H1 (cell line): ENCODE measurements around the gene FOSL1. TPM values are rescaled to one million over a fixed set of nuclear protein-coding genes. Genes with fewer than 3 reads are reported as not detected.

Experiments
- CTCF ChIA-PET: fragments of 300-600 bp; sonication (Branson Sonifier 250); formaldehyde crosslinking; loops from one replicate; lab custom pipeline; 2021; ENCODE audit not compliant: partially characterized antibody; lab: Charles Lee
- POLR2A ChIA-PET: fragments of 300-600 bp; sonication (Branson Sonifier 250); formaldehyde crosslinking; loops from one replicate; lab custom pipeline; 2021; ENCODE audit warnings: inconsistent platforms; ENCODE audit not compliant: partially characterized antibody; lab: Charles Lee
- DNase-seq, 2 experiments: peaks; one replicate each; pipeline versions ENCODE4 v3.0.0 to v3.0.0-alpha.2; 2010 to 2022; ENCODE audit warnings: low spot score in 2 of 2, low read depth in 1 of 2, mixed read lengths in 1 of 2
- FAIRE-seq: peaks from 2 replicates; lab custom pipeline; 2011; peaks lifted over from hg19 to GRCh38; lab: Jason Lieb, UNC
- H2AFZ ChIP-seq: 2 replicates; pipeline ENCODE4 v1.8.1; 2012; ENCODE audit warnings: low read length, inconsistent platforms
- H2AK5ac ChIP-seq: 2 replicates; pipeline ENCODE4 v1.6.1; 2013; ENCODE audit warnings: low read depth, low read length
- H2BK120ac ChIP-seq: replicated peaks from 2 replicates; pipeline ENCODE3; 2013; ENCODE audit warnings: low read depth, low read length, inconsistent platforms
- H2BK12ac ChIP-seq: 2 replicates; pipeline ENCODE4 v1.6.1; 2013; ENCODE audit warnings: low read depth, low read length
- H2BK15ac ChIP-seq: 2 replicates; pipeline ENCODE4 v1.6.1; 2013; ENCODE audit warnings: low read length
- H2BK20ac ChIP-seq: 2 replicates; pipeline ENCODE4 v1.6.1; 2013; ENCODE audit warnings: low read length
- H2BK5ac ChIP-seq: 2 replicates; pipeline ENCODE4 v1.6.1; 2013; ENCODE audit warnings: low read depth, low read length
- H3K14ac ChIP-seq: 2 replicates; pipeline ENCODE4 v1.6.1; 2013; ENCODE audit warnings: inconsistent platforms; ENCODE audit not compliant: insufficient read length
- H3K18ac ChIP-seq: 2 replicates; pipeline ENCODE4 v1.6.1; 2013; ENCODE audit warnings: low read length; ENCODE audit errors: extremely low read depth
- H3K23ac ChIP-seq: 2 replicates; pipeline ENCODE4 v1.6.1; 2013; ENCODE audit warnings: inconsistent platforms; ENCODE audit not compliant: insufficient read length
- H3K23me2 ChIP-seq: 2 replicates; pipeline ENCODE4 v1.6.1; 2013; ENCODE audit warnings: low read depth, low read length
- H3K27ac ChIP-seq: 2 replicates; pipeline ENCODE4 v1.6.1; 2011; ENCODE audit warnings: low read depth, low read length, inconsistent platforms
- H3K27me3 ChIP-seq, 4 experiments: replicated peaks in 1 of 4; 1 replicate in 1 of 4; 2 replicates in 3 of 4; pipeline versions ENCODE4 v1.6.1 to v1.8.1; 2011 to 2013; ENCODE audit warnings: low read length in 3 of 4, mild to moderate bottlenecking in 3 of 4, inconsistent platforms in 2 of 4, mixed read lengths in 2 of 4, moderate library complexity in 1 of 4; ENCODE audit not compliant: control insufficient read depth in 3 of 4, insufficient read depth in 3 of 4; ENCODE audit errors: extremely low read depth in 1 of 4
- H3K36me3 ChIP-seq, 4 experiments: 2 replicates each; pipeline versions ENCODE4 v1.6.1 to v1.8.1; 2011 to 2013; ENCODE audit warnings: mild to moderate bottlenecking in 4 of 4, low read length in 3 of 4, moderate library complexity in 2 of 4, control low read depth in 1 of 4, inconsistent platforms in 1 of 4; ENCODE audit not compliant: insufficient read depth in 4 of 4, control insufficient read depth in 2 of 4
- H3K4ac ChIP-seq: replicated peaks from 2 replicates; pipeline ENCODE3; 2013; ENCODE audit warnings: low read length, low read depth, mixed read lengths, inconsistent platforms; ENCODE audit not compliant: insufficient read length
- H3K4me1 ChIP-seq, 4 experiments: replicated peaks in 1 of 4; 1 replicate in 1 of 4; 2 replicates in 3 of 4; pipeline versions ENCODE4 v1.6.1 to v1.8.1; 2011 to 2013; ENCODE audit warnings: low read length in 3 of 4, inconsistent platforms in 2 of 4, mixed read lengths in 1 of 4; ENCODE audit not compliant: insufficient read depth in 4 of 4, control insufficient read depth in 3 of 4
- H3K4me2 ChIP-seq, 2 experiments: 2 replicates each; pipeline versions ENCODE4 v1.6.1 to v1.8.1; 2011 to 2013; ENCODE audit warnings: low read depth in 2 of 2, low read length in 2 of 2, control low read depth in 1 of 2, inconsistent platforms in 1 of 2, mild to moderate bottlenecking in 1 of 2; ENCODE audit not compliant: insufficient read depth in 1 of 2
- H3K4me3 ChIP-seq, 4 experiments: fragments of 200-600, 300-600 bp in 1 of 4; sonication (generic), shearing (Covaris generic), sonication (Bioruptor Twin) in 1 of 4; 2 replicates each; pipeline versions ENCODE4 v1.5.1 to v1.8.1; 2011 to 2016; ENCODE audit warnings: low read length in 4 of 4, low read depth in 3 of 4, control low read depth in 2 of 4, inconsistent platforms in 2 of 4, mild to moderate bottlenecking in 2 of 4, mixed read lengths in 1 of 4, moderate library complexity in 1 of 4; ENCODE audit not compliant: insufficient read depth in 2 of 4; ENCODE audit errors: extremely low read depth in 1 of 4
- H3K56ac ChIP-seq: replicated peaks from 2 replicates; pipeline ENCODE3; 2013; ENCODE audit warnings: low read depth, mild to moderate bottlenecking, mixed read lengths, low read length, inconsistent platforms; ENCODE audit not compliant: insufficient read length
- H3K79me1 ChIP-seq: 2 replicates; pipeline ENCODE4 v1.6.1; 2013; ENCODE audit warnings: low read depth, low read length, control low read depth
- H3K79me2 ChIP-seq, 2 experiments: 2 replicates each; pipeline versions ENCODE4 v1.6.1 to v1.8.1; 2012 to 2013; ENCODE audit warnings: low read length in 2 of 2, mild to moderate bottlenecking in 2 of 2, inconsistent platforms in 1 of 2; ENCODE audit not compliant: insufficient read depth in 2 of 2, control insufficient read depth in 1 of 2
- H3K9ac ChIP-seq, 4 experiments: replicated peaks in 1 of 4; 1 replicate in 1 of 4; 2 replicates in 3 of 4; pipeline versions ENCODE4 v1.6.1 to v1.8.1; 2011 to 2013; ENCODE audit warnings: low read depth in 3 of 4, low read length in 3 of 4, control low read depth in 2 of 4, mild to moderate bottlenecking in 2 of 4, moderate library complexity in 2 of 4, inconsistent platforms in 1 of 4; ENCODE audit errors: extremely low read depth in 1 of 4
- H3K9me3 ChIP-seq, 2 experiments: 2 replicates each; pipeline versions ENCODE4 v1.6.1 to v1.8.1; 2012 to 2013; ENCODE audit warnings: mild to moderate bottlenecking in 2 of 2, moderate library complexity in 2 of 2, control low read depth in 1 of 2, inconsistent platforms in 1 of 2, low read depth in 1 of 2, low read length in 1 of 2, mixed read lengths in 1 of 2; ENCODE audit not compliant: insufficient read depth in 2 of 2
- H4K20me1 ChIP-seq, 2 experiments: replicated peaks in 1 of 2; 2 replicates each; pipeline versions ENCODE3 to v1.8.1; 2011 to 2013; ENCODE audit warnings: inconsistent platforms in 2 of 2, low read length in 2 of 2, mild to moderate bottlenecking in 1 of 2; ENCODE audit not compliant: insufficient read depth in 2 of 2, control insufficient read depth in 1 of 2
- H4K5ac ChIP-seq: 2 replicates; pipeline ENCODE4 v1.6.1; 2013; ENCODE audit warnings: low read length, low read depth, mixed read lengths, inconsistent platforms; ENCODE audit not compliant: insufficient read length
- H4K8ac ChIP-seq: 2 replicates; pipeline ENCODE4 v1.8.0; 2013; ENCODE audit warnings: mild to moderate bottlenecking, moderate library complexity, low read length, inconsistent platforms; ENCODE audit not compliant: insufficient read depth; ENCODE audit errors: extremely low read depth
- H4K91ac ChIP-seq: replicated peaks from 2 replicates; pipeline ENCODE3; 2013; ENCODE audit warnings: low read length, mixed read lengths, inconsistent platforms; ENCODE audit not compliant: insufficient read length
- SIX5 ChIP-seq: IDR thresholded peaks from 2 replicates; pipeline ENCODE4 v1.6.1; 2011; ENCODE audit warnings: mild to moderate bottlenecking, low read depth, low read length
- WGBS, 2 experiments: shearing (Covaris generic) in 1 of 2; methylation state at CpG; one replicate each; pipeline versions ENCODE4 v1.1.6 to v1.1.7; 2013 to 2015; ENCODE audit warnings: low lambda C conversion rate in 2 of 2, mixed read lengths in 2 of 2, inconsistent platforms in 1 of 2, low coverage in 1 of 2, missing lambda C conversion rate in 1 of 2; ENCODE audit not compliant: insufficient replicate concordance in 2 of 2, insufficient coverage in 1 of 2, insufficient read length in 1 of 2; ENCODE audit errors: extremely low coverage in 1 of 2, missing lambda C conversion rate in 1 of 2; 5-methylcytosine and 5-hydroxymethylcytosine counted together
- polyA plus RNA-seq, 7 experiments: library from polyadenylated mRNA; depleted of rRNA in 3 of 7; stranded (reverse) in 5 of 7; unstranded in 2 of 7; fragments of >200 nt in 5 of 7; fragments of 200-250 nt in 2 of 7; gene quantifications; 1 replicate in 5 of 7; 2 replicates in 1 of 7; 4 replicates in 1 of 7; pipeline versions ENCODE4 v1.2.1 to v1.2.3, GENCODE V29; 2011 to 2013; ENCODE audit warnings: missing spikeins in 2 of 7, mixed read lengths in 2 of 7
- total RNA-seq: library from RNA; stranded (reverse); fragmentation: NEBNext Ultra II Directional; extraction: Animal tissue kit (Norgen Biotek cat#: 25700); gene quantifications from 2 replicates; pipeline ENCODE4 v1.2.1, GENCODE V29; 2021

The FOSL1 gene
- total and polyA plus RNA-seq, 2 of the 8 experiments (the other 6 are each of a cell fraction or from before 2014, with no cell fraction given) = 6.3 to 7.2 TPM

GRCh38 chr11:65897020-65897471, 3.1 kb downstream of the FOSL1 start:
- no peak overlapping the region for H2AFZ ChIP-seq
- no peak overlapping the region for H2BK12ac ChIP-seq
- TF ChIP-seq SIX5 = no peak
- no peak overlapping the region for H3K4me2 ChIP-seq
- H3K27ac ChIP-seq = no peak overlapping the region
- H3K27me3 ChIP-seq = peaks cover 14 to 33% (median 28%) of the 10 kb centered on the region in 4 experiments
- H3K23ac ChIP-seq = no peak overlapping the region
- H3K79me1 ChIP-seq = no peaks in the 10 kb centered on the region; the same call in 1 of the 2 replicates
- no peaks in the 10 kb centered on the region for H3K9me3 ChIP-seq
- H4K5ac ChIP-seq = no peak overlapping the region
- no peak overlapping the region for H2BK15ac ChIP-seq
- H2BK20ac ChIP-seq = no peak overlapping the region
- H3K4me3 ChIP-seq = no peak overlapping the region
- WGBS, 2 experiments = 88% methylated on average over 1 of the region's 4 CpGs; no CpG with 5 or more reads in 1 of the 2 experiments
- H3K4me1 ChIP-seq = peaks cover 3 to 16% (median 7%) of the 10 kb centered on the region in 4 experiments
- H3K18ac ChIP-seq = no peak overlapping the region
- H3K23me2 ChIP-seq = peaks cover 9% of the 10 kb centered on the region; the same call in 1 of the 2 replicates
- H2AK5ac ChIP-seq = no peak overlapping the region
- H4K91ac ChIP-seq = no peak overlapping the region
- no peak overlapping the region for H3K14ac ChIP-seq
- DNase-seq (no peak), FAIRE-seq (no peak)
- no peak overlapping the region for H4K8ac ChIP-seq
- no peak overlapping the region for H2BK5ac ChIP-seq
- ChIA-PET POLR2A (interaction anchor here (1.2 to 3.7 kb wide), 5 partner anchors 8 to 39 kb away, joined by 3 to 17 read pairs (median 4); partner anchors contain the start of genes CFL1 and MUS81), CTCF (interaction anchor here (0.9 to 15.0 kb wide), 8 partner anchors 9 to 303 kb away, joined by 3 to 212 read pairs (median 6); partner anchors contain the start of genes CCDC85B and FIBP)
- H2BK120ac ChIP-seq = no peak overlapping the region
- no peaks in the 10 kb centered on the region for H3K36me3 ChIP-seq
- peaks cover 4% of the 10 kb centered on the region in 2 experiments for H4K20me1 ChIP-seq
- no peaks in the 10 kb centered on the region for H3K79me2 ChIP-seq
- H3K9ac ChIP-seq = no peak overlapping the region
- H3K56ac ChIP-seq = no peak overlapping the region
- H3K4ac ChIP-seq = no peak overlapping the region
